Measurements from ENCODE around the gene PSPN. TPM values are rescaled to one million over a fixed set of nuclear protein-coding genes. Genes with fewer than 3 reads are reported as not detected.

Gene PSPN
- total and polyA plus RNA-seq, 9 of the 15 experiments (the other 6 are each of a cell fraction or from before 2014, with no cell fraction given) = 0.21 to 1.1 (median 0.58) TPM

- H3K9me1 ChIP-seq (ENCODE audit: control insufficient read depth, insufficient read depth, low read length) = no peaks in the 10 kb centered on the region
- no peaks in the 10 kb centered on the region for H4K20me1 ChIP-seq (replicated peaks; ENCODE audit: control insufficient read depth, insufficient read depth, low read length)
- H3K27ac ChIP-seq (ENCODE audit: extremely low read depth, low read depth, low read length) = no peak overlapping the region
- no peaks in the 10 kb centered on the region for H3K27me3 ChIP-seq (ENCODE audit: control insufficient read depth in 2 of 2, insufficient read depth in 2 of 2, low read length in 2 of 2)
- TF ChIP-seq FOXP1 (CRISPR knock-in tag; IDR thresholded peaks at IDR 0.05) = no peak
- TF ChIP-seq ZBTB33 (CRISPR knock-in tag; IDR thresholded peaks at IDR 0.05) = peak; percentile 77
- no peak for TF ChIP-seq BDP1 (IDR thresholded peaks at IDR 0.05; ENCODE audit: insufficient read depth, insufficient read length)
- peak; percentile 94 for TF ChIP-seq MYNN (IDR thresholded peaks at IDR 0.05)
- TF ChIP-seq MYNN (CRISPR knock-in tag; IDR thresholded peaks at IDR 0.05) = peak; percentile 77; the same call in 1 of the 2 replicates
- TF ChIP-seq RFX1 (IDR thresholded peaks at IDR 0.05) = peak; percentile 77
- no peaks in the 10 kb centered on the region for H3K9me3 ChIP-seq (replicated peaks; ENCODE audit: control insufficient read depth, insufficient read depth, low read depth, low read length)
- peak overlapping the region; percentile 65; the same call in 1 of the 2 replicates for H2AFZ ChIP-seq (ENCODE audit: low read depth, low read length)
- no peak for ATAC-seq
- H3K4me3 ChIP-seq = no peak overlapping the region
- in situ Hi-C loops (cut with MboI) (no loop called here), intact Hi-C loops (cut with micrococcal nuclease) (no loop called here)
- H3K36me3 ChIP-seq (ENCODE audit: control insufficient read depth, insufficient read depth, low read length) = no peaks in the 10 kb centered on the region
- no peak overlapping the region for H3K4me2 ChIP-seq (ENCODE audit: insufficient read depth, low read length)
- no peak for FAIRE-seq
- no peaks in the 10 kb centered on the region for H3K79me2 ChIP-seq (ENCODE audit: control insufficient read depth, insufficient read depth, low read length)
- POLR2A ChIA-PET = interaction anchor here (0.6 kb wide), 1 partner anchor 289 kb away, joined by 3 read pairs; no protein-coding TSS in a partner anchor
- BruUV-seq (replicated peaks) = no TSS peak
- CTCF ChIA-PET (ENCODE audit: low intra/inter-chr PET ratio) = no interaction called here
- H3K9ac ChIP-seq (ENCODE audit: insufficient read depth in 1 of 2, low read depth in 2 of 2, low read length in 2 of 2) = no peak overlapping the region
- WGBS (ENCODE audit: insufficient coverage, low coverage, missing lambda C conversion rate) = 51% methylated on average over 22 of the region's 22 CpGs
- peaks cover 0 to 7% of the 10 kb centered on the region in 2 experiments; a peak in 2 of 5 replicates for H3K4me1 ChIP-seq (replicated peaks in 1 of 2; ENCODE audit: control insufficient read depth in 2 of 2, insufficient read depth in 2 of 2, low read length in 2 of 2)
- DNase-seq (ENCODE audit: extremely low read depth in 1 of 4, low spot score in 3 of 4) = peak in 1 of 4 experiments; percentile 4
Observed at GRCh38 chr19:6402837-6403608, 27.3 kb upstream of the PSPN start.
